Measurements from ENCODE around the gene USP5. TPM values are rescaled to one million over a fixed set of nuclear protein-coding genes. Genes with fewer than 3 reads are reported as not detected.

USP5 gene
- total RNA-seq, 1 donor from 2014 or later: 146 TPM

- no peak overlapping the region for H3K9ac ChIP-seq (ENCODE audit: low read length)
- H3K4me2 ChIP-seq (ENCODE audit: low read length): peak overlapping the region; percentile 97
- H3K27ac Mint-ChIP-seq (ENCODE audit: unreplicated experiment): peak overlapping the region; percentile 41
These were observed 63.9 kb downstream of the USP5 start for GRCh38 chr12:6915789-6916285.

More at GRCh38 chr12:6915789-6916285, 63.9 kb downstream of the USP5 start:
- peaks cover 5% of the 10 kb centered on the region for H3K27me3 Mint-ChIP-seq (ENCODE audit: low read depth, unreplicated experiment)
- H3K79me2 ChIP-seq (ENCODE audit: insufficient read depth, low read length): no peaks in the 10 kb centered on the region
- H3K27ac ChIP-seq (ENCODE audit: low read depth, low read length): no peak overlapping the region
- H3K27me3 ChIP-seq (ENCODE audit: insufficient read depth, low read length): no peaks in the 10 kb centered on the region
- peaks cover 7% of the 10 kb centered on the region for H3K36me3 Mint-ChIP-seq (ENCODE audit: low read depth, unreplicated experiment)
- no peak overlapping the region for H2AFZ ChIP-seq (ENCODE audit: low read depth, low read length)
- peaks cover 15% of the 10 kb centered on the region for H3K4me1 Mint-ChIP-seq (ENCODE audit: low read depth, unreplicated experiment)
- TF ChIP-seq CTCF (IDR thresholded peaks at IDR 0.05; ENCODE audit: insufficient read depth, low read depth, low read length) (no peak), EZH2 (IDR thresholded peaks at IDR 0.05; ENCODE audit: insufficient read depth, low read length) (no peak)
- H4K20me1 ChIP-seq (ENCODE audit: insufficient read depth, low read length): no peaks in the 10 kb centered on the region
- peak overlapping the region; percentile 89 for H3K4me3 Mint-ChIP-seq (ENCODE audit: unreplicated experiment)
- H3K9me3 Mint-ChIP-seq (ENCODE audit: unreplicated experiment): no peaks in the 10 kb centered on the region
- FAIRE-seq (no peak), DNase-seq (ENCODE audit: low read depth) (no peak)
- H3K4me3 ChIP-seq (ENCODE audit: insufficient read depth, low read depth, low read length): no peak overlapping the region
- no peaks in the 10 kb centered on the region for H3K9me3 ChIP-seq (ENCODE audit: insufficient read depth, low read depth, low read length)
- peaks cover 25% of the 10 kb centered on the region for H3K4me1 ChIP-seq (ENCODE audit: insufficient read depth, low read length)
- peaks cover 2% of the 10 kb centered on the region for H3K36me3 ChIP-seq (ENCODE audit: insufficient read depth, low read length)

Other genes with a start within 250 kb of the USP5 start
- 319 and 329 TPM in 2 replicates for gene CHD4, start 244.8 kb upstream of the USP5 start, total RNA-seq
- 0.73 and 0.89 TPM in 2 replicates for gene LPAR5, start 216.2 kb upstream of the USP5 start, total RNA-seq
- 0.54 and 0.60 TPM in 2 replicates for gene ACRBP, start 204.7 kb upstream of the USP5 start, total RNA-seq
- 30.9 and 34.8 TPM in 2 replicates for gene ING4, start 189.0 kb upstream of the USP5 start, total RNA-seq
- gene ZNF384, start 162.8 kb upstream of the USP5 start, total RNA-seq: 48.9 and 50.6 TPM in 2 replicates
- gene PIANP, start 151.3 kb upstream of the USP5 start, total RNA-seq: 3.1 and 3.6 TPM in 2 replicates
- gene COPS7A, start 128.1 kb upstream of the USP5 start, total RNA-seq: 47.3 and 51.5 TPM in 2 replicates
- 302 and 316 TPM in 2 replicates for gene MLF2, start 99.0 kb upstream of the USP5 start, total RNA-seq
- gene PTMS, start 85.8 kb upstream of the USP5 start, total RNA-seq: 504 and 510 TPM in 2 replicates
- gene LAG3, start 79.6 kb upstream of the USP5 start, total RNA-seq: 2.0 TPM in 2 replicates
- gene CD4, start 62.6 kb upstream of the USP5 start, total RNA-seq: 0.54 and 0.72 TPM in 2 replicates
- gene GPR162, start 30.3 kb upstream of the USP5 start, total RNA-seq: 6.0 and 6.2 TPM in 2 replicates
- gene P3H3, start 23.7 kb upstream of the USP5 start, total RNA-seq: 101 and 123 TPM in 2 replicates
- 14.5 and 16.6 TPM in 2 replicates for gene GNB3, start 11.2 kb upstream of the USP5 start, total RNA-seq
- 2.3 and 3.2 TPM in 2 replicates for gene CDCA3, start 864 bp upstream of the USP5 start, total RNA-seq
- 722 and 791 TPM in 2 replicates for gene TPI1, start 15.4 kb downstream of the USP5 start, total RNA-seq
- 4.9 and 6.2 TPM in 2 replicates for gene SPSB2, start 21.2 kb downstream of the USP5 start, total RNA-seq
- 5.0 and 5.2 TPM in 2 replicates for gene LRRC23, start 52.7 kb downstream of the USP5 start, total RNA-seq
- 46.4 and 47.7 TPM in 2 replicates for gene ENO2, start 62.4 kb downstream of the USP5 start, total RNA-seq
- gene ATN1, start 75.8 kb downstream of the USP5 start, total RNA-seq: 94.9 and 97.8 TPM in 2 replicates
- gene RNU7-1, start 91.7 kb downstream of the USP5 start, total RNA-seq: not detected in 2 replicates
- gene C12orf57, start 91.9 kb downstream of the USP5 start, total RNA-seq: 117 and 123 TPM in 2 replicates
- gene PTPN6, start 99.2 kb downstream of the USP5 start, total RNA-seq: 5.2 and 8.9 TPM in 2 replicates
- 171 and 176 TPM in 2 replicates for gene PHB2, start 118.5 kb downstream of the USP5 start, total RNA-seq
- 38.6 and 39.1 TPM in 2 replicates for gene EMG1, start 118.8 kb downstream of the USP5 start, total RNA-seq
- 26.2 and 27.6 TPM in 2 replicates for gene LPCAT3, start 166.3 kb downstream of the USP5 start, total RNA-seq
- gene C1S, start 208.6 kb downstream of the USP5 start, total RNA-seq: 5.2 and 6.2 TPM in 2 replicates
- gene C1R, start 240.3 kb downstream of the USP5 start, total RNA-seq: 0.86 and 1.6 TPM in 2 replicates

Measured in astrocyte (in vitro differentiated cells and primary cell).